Endothelial cell (in vitro differentiated cells): Measurements from ENCODE around the gene ZNF195. TPM values are rescaled to one million over a fixed set of nuclear protein-coding genes. Genes with fewer than 3 reads are reported as not detected.
A peak's percentile ranks its signal among the peaks of the same experiment; 100 is the strongest.
"Not testable (repeated sequence)": the region's sequence is repeated elsewhere in the genome, so short reads cannot be mapped to it uniquely, and the experiment has no call there.

Experiments
- DNase-seq: peaks from one replicate; pipeline ENCODE4 v3.0.0; 2021; ENCODE audit warnings: low spot score
- H3K27ac Mint-ChIP-seq: one replicate; pipeline ENCODE4 v1.8.0; 2021; ENCODE audit warnings: mixed read lengths, inconsistent platforms; ENCODE audit not compliant: unreplicated experiment
- H3K27me3 Mint-ChIP-seq: one replicate; pipeline ENCODE4 v1.8.0; 2021; ENCODE audit warnings: mild to moderate bottlenecking, moderate library complexity, mixed read lengths, inconsistent platforms; ENCODE audit not compliant: unreplicated experiment
- H3K36me3 Mint-ChIP-seq: one replicate; pipeline ENCODE4 v1.8.0; 2021; ENCODE audit warnings: mild to moderate bottlenecking, low read depth, mixed read lengths, inconsistent platforms; ENCODE audit not compliant: unreplicated experiment
- H3K4me1 Mint-ChIP-seq: one replicate; pipeline ENCODE4 v1.8.0; 2021; ENCODE audit warnings: mild to moderate bottlenecking, mixed read lengths, inconsistent platforms; ENCODE audit not compliant: unreplicated experiment
- H3K4me3 Mint-ChIP-seq: one replicate; pipeline ENCODE4 v1.8.0; 2021; ENCODE audit warnings: mild to moderate bottlenecking, mixed read lengths, inconsistent platforms; ENCODE audit not compliant: unreplicated experiment
- H3K9me3 Mint-ChIP-seq: one replicate; pipeline ENCODE4 v1.8.0; 2021; ENCODE audit warnings: mixed read lengths, inconsistent platforms; ENCODE audit not compliant: unreplicated experiment
- total RNA-seq: library from RNA; stranded (reverse); fragmentation: NEBNext Ultra II Directional; extraction: Animal tissue kit (Norgen Biotek cat#: 25700); gene quantifications from one replicate; pipeline ENCODE4 v1.2.1, GENCODE V29; 2021; ENCODE audit not compliant: unreplicated experiment
- TF ChIP-seq, protein P1 (sequence below): fragments of 200-600 bp; sonication (generic); IDR thresholded peaks from one replicate; pipeline ENCODE4 v1.5.0; 2021; ENCODE audit warnings: antibody characterized with exemption; ENCODE audit not compliant: unreplicated experiment

ZNF195 gene
- total RNA-seq, 1 donor from 2014 or later = 46.0 TPM

DNA sequence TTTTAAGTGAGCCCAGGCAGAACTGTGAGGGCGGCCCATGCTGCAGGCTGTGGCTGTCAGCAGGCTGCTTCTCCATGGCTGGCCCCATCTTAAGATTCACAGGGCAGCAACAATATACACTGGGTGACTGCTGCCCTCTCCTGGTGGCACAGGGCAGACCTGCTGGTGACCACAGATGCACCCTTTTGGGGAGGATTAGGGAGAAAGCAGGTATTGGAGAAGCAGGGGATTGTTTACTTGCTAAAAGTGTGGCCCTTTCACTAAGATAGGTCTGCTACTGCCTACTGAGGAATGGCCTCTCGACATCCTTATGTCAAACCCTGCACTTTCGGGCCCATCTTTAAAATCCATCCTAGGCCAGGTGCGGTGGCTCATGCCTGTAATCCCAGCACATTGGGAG lies 38.1 kb upstream of the ZNF195 start:
- not testable (repeated sequence) for H3K27me3 Mint-ChIP-seq, H3K4me1 Mint-ChIP-seq, H3K27ac Mint-ChIP-seq, H3K36me3 Mint-ChIP-seq, H3K4me3 Mint-ChIP-seq, H3K9me3 Mint-ChIP-seq
- DNase-seq = peak; percentile 71

DNA sequence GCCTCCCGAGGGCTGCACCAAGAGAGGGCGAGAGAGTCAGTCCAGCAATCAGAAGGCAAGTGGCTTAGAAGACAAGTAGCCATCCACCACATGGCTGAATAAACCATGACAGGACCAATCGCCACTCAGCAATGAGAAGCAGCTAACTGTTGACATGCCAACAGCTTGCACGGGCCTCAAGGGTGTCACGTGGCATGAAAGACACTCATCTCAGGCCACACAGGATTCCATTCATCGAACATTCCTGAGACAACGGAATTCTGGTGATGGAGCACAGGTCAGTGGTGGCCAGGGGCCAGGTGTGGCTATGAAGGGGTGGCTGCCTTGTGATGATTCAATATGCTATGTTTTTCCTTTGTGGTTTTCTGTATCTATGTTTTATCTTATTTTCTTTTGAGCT lies 36.4 kb upstream of the ZNF195 start:
- H3K4me1 Mint-ChIP-seq, H3K4me3 Mint-ChIP-seq, H3K36me3 Mint-ChIP-seq, DNase-seq, H3K27me3 Mint-ChIP-seq, H3K9me3 Mint-ChIP-seq, H3K27ac Mint-ChIP-seq: not testable (repeated sequence)

DNA sequence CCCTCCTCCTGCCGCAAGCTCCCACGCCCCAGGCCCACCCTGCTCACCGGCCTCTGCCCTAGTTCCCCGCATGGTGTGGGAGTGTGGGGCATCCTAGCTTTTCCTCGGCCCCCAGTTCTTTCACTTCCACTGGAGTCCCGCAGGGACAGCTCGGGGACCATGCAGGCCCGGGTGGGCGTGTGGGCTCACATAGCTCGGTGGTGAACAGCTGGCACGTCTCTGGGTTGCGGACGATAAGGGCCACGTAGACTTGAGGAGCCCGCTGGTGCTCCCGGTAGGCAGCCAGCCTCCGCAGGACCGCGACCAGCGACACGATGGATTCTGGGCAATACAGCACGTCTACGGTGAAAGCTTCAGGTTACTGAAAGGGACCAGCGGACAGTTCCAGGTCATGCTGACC lies 34.7 kb upstream of the ZNF195 start:
- H3K4me3 Mint-ChIP-seq, H3K4me1 Mint-ChIP-seq, DNase-seq, H3K27ac Mint-ChIP-seq, H3K9me3 Mint-ChIP-seq, H3K36me3 Mint-ChIP-seq, H3K27me3 Mint-ChIP-seq: not testable (repeated sequence)

DNA sequence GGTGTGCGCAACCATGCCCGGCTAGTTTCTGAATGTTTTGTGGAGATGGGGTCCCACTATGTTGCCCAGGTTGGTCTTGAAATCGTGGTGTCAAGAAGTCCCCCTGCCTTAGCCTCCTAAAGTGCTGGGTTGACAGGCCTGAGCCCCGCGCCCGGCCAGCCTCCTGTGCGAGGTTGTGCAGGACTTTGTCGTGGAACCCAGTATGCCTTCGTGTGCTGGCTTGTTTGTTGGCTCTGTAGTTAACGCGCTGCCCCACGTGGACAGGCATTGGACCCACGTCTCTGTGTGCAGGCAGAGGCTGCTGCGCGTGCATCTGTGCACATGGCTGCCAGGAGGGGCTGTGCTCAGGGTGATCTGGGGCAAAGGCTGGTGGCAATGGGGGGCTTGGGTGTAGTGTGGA lies 33.9 kb upstream of the ZNF195 start:
- H3K36me3 Mint-ChIP-seq = no peaks in the 10 kb centered on the region
- TF ChIP-seq, protein P1, sequence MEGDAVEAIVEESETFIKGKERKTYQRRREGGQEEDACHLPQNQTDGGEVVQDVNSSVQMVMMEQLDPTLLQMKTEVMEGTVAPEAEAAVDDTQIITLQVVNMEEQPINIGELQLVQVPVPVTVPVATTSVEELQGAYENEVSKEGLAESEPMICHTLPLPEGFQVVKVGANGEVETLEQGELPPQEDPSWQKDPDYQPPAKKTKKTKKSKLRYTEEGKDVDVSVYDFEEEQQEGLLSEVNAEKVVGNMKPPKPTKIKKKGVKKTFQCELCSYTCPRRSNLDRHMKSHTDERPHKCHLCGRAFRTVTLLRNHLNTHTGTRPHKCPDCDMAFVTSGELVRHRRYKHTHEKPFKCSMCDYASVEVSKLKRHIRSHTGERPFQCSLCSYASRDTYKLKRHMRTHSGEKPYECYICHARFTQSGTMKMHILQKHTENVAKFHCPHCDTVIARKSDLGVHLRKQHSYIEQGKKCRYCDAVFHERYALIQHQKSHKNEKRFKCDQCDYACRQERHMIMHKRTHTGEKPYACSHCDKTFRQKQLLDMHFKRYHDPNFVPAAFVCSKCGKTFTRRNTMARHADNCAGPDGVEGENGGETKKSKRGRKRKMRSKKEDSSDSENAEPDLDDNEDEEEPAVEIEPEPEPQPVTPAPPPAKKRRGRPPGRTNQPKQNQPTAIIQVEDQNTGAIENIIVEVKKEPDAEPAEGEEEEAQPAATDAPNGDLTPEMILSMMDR = no peak
- no peak for DNase-seq
- no peak overlapping the region for H3K4me3 Mint-ChIP-seq
- H3K27ac Mint-ChIP-seq = no peak overlapping the region
- H3K27me3 Mint-ChIP-seq = peaks cover 4% of the 10 kb centered on the region
- H3K4me1 Mint-ChIP-seq = no peaks in the 10 kb centered on the region
- no peaks in the 10 kb centered on the region for H3K9me3 Mint-ChIP-seq

DNA sequence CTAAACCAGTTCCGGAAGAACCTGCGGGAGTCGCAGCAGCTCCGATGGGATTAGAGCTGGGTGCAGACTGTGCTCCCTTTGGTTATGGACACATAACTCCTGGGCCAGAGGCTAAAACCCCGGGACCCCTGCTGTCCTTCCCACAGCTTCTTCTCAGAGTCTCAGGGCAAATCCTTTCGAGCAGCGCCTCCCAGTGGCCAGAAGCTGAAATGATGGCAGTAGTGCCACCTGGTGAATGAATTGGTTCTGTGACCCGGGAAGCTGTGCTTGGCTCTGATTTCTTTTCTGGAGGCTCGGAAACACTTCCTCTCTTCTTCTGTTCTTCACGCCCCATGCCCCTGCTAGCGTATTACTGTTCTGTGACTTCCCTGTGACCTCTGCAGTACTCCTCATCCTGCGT lies 29.8 kb upstream of the ZNF195 start:
- not testable (repeated sequence) for H3K27me3 Mint-ChIP-seq, H3K4me1 Mint-ChIP-seq, H3K9me3 Mint-ChIP-seq, H3K4me3 Mint-ChIP-seq, H3K36me3 Mint-ChIP-seq, H3K27ac Mint-ChIP-seq
- DNase-seq = peak; percentile 87
- TF ChIP-seq, protein P1 = peak; percentile 78

DNA sequence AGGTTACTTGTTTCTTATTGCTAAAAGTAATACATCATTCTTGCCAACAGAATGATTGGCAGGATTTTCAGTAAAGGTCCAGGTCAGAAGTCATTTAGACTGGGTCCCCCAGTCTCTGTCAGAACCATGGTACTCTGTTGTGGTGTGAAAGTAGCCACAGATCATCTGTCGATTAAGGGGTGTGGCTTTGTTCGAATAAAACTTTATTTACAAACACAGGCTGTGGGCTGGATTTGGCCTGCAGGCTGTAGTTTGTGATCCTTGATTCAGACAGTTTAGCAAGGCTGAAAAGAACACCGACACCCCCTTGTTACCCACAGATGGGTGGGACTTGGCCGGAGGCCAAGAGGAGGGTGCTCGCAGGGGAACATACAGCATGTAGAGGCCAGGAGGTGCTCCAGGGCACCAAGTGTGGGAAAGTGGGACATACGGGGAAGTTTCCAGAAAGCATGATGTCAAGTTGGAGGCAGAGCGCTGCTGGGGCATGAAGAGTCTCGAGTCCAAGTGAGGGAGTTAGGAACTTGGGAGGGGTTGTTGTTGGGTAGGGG lies 29.2 kb upstream of the ZNF195 start:
- not testable (repeated sequence) for H3K27me3 Mint-ChIP-seq, H3K36me3 Mint-ChIP-seq, H3K4me1 Mint-ChIP-seq, H3K4me3 Mint-ChIP-seq, DNase-seq, H3K9me3 Mint-ChIP-seq, H3K27ac Mint-ChIP-seq

DNA sequence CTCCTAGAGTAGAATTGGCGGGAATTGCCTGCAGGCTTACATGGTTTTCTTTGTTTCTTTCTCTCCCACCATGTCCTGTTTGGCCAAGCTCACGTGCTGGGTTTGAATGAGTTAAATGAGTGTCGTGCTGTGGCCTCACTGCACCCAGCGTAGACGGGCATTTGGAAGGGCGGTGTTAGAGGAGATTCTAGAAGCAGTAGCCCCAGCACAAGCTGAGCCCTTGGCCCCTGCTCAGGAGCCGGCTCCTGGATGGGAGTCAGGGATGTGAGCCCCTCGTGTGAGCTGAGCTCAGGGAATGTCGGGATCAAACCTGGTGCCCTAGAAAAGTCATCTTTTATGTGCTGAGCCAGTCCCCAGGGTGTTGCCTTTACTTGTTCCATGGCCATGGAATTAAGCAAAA lies 28.0 kb upstream of the ZNF195 start:
- not testable (repeated sequence) for DNase-seq, H3K27ac Mint-ChIP-seq, H3K9me3 Mint-ChIP-seq, H3K36me3 Mint-ChIP-seq, H3K4me1 Mint-ChIP-seq, H3K4me3 Mint-ChIP-seq, H3K27me3 Mint-ChIP-seq

DNA sequence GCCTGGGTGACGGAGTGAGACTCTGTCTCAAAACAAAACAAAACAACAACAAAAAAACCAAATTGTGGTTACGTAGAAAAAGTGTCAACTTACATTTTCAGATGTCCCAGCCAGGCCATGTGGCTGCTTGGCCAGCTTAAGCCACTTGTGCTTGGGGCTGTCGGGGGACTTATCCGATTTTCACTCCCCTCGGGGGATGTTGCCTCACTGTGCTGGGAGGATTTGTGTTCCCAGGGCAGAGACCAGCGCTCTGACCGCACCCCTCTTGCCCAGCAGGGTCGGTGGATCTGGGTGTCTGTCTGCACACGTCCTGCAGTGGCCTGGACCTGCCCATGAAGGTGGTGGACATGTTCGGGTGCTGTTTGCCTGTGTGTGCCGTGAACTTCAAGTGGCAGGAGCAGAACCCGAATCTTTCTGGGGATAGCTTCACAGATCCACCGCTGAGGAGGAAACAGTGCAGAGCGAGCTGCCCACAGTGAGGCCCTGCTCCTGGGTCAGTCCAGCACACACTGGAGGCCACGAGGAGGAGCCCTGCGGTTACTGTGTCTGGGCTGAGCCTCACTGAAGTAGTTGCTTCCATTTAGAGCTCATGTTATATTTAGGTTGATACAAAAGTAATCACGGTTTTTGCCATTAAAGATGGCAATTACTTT lies 27.4 kb upstream of the ZNF195 start:
- not testable (repeated sequence) for DNase-seq, H3K36me3 Mint-ChIP-seq, H3K4me3 Mint-ChIP-seq, H3K4me1 Mint-ChIP-seq, H3K27me3 Mint-ChIP-seq, H3K9me3 Mint-ChIP-seq, H3K27ac Mint-ChIP-seq

DNA sequence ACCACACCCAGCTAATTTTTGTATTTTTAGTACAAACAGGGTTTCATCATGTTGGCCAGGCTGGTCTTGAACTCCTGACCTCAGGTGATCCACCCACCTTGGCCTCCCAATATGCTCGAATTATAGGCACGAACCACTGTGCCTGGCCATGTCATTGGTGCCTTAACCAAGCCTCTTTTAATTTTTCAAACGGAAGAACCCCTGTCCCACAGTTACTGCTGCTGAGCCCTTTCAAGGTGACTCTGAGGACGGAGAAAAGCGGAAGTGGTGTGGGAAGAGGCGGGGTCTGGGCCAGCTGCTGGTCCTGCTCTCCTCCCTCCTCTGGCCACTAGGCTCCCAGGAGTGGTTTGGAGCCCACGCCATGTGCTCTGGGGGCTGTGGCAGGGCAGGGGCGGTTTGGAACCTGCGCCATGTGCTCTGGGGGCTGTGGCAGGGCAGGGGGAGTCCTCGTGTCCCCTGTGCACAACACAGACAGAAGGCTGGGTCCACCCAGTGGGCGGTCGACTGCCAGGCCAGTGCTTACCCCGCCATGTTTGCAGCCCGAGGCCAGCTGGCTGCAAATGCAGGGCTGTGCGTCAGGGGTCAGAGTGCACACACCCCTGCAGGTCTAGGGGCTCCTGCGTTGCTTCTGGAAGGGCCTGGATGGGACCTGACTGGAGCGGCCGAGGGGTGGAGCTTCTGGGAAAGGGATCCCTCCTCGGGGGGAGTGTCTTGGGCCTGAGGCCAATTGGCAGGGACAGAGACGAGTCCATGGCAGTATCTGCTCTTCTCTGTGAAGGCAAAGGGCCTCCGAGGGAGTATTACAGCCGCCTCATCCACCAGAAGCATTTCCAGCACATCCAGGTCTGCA lies 25.4 kb upstream of the ZNF195 start:
- not testable (repeated sequence) for H3K4me1 Mint-ChIP-seq, H3K27ac Mint-ChIP-seq, H3K27me3 Mint-ChIP-seq, DNase-seq, H3K9me3 Mint-ChIP-seq, H3K4me3 Mint-ChIP-seq
- H3K36me3 Mint-ChIP-seq = peaks cover 13% of the 10 kb centered on the region

DNA sequence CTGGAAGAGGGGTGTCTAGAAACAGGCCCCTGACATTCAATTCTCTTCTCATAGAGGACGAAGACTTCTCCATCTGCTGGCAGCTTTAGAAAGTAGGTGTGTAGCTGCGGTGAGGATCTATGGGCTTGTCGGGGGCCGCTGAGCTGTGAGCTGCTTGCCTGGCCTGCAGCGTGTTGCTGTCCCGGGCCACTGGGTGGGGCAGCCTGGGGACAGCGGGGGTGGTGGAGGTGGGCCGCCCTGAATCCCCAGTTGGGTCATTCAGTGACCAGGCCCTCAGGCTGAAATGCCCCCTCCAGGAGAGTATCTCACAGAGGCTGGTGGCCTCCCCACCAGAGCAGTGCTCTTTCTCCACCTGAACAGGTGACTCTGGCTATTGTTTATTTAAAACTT lies 23.9 kb upstream of the ZNF195 start:
- H3K4me1 Mint-ChIP-seq, H3K27ac Mint-ChIP-seq, H3K27me3 Mint-ChIP-seq, H3K4me3 Mint-ChIP-seq, H3K9me3 Mint-ChIP-seq, DNase-seq: not testable (repeated sequence)
- H3K36me3 Mint-ChIP-seq = peaks cover 18% of the 10 kb centered on the region
